GM12874 (cell line): Measurements from ENCODE around the gene LRP2BP.

Experiments
- TF ChIP-seq, protein P1 (sequence below): IDR thresholded peaks from 2 replicates; pipeline ENCODE4 v1.5.1; 2011; ENCODE audit warnings: low read depth, mild to moderate bottlenecking, control low read depth, low read length, moderate library complexity; ENCODE audit not compliant: insufficient read depth

LRP2BP gene

DNA sequence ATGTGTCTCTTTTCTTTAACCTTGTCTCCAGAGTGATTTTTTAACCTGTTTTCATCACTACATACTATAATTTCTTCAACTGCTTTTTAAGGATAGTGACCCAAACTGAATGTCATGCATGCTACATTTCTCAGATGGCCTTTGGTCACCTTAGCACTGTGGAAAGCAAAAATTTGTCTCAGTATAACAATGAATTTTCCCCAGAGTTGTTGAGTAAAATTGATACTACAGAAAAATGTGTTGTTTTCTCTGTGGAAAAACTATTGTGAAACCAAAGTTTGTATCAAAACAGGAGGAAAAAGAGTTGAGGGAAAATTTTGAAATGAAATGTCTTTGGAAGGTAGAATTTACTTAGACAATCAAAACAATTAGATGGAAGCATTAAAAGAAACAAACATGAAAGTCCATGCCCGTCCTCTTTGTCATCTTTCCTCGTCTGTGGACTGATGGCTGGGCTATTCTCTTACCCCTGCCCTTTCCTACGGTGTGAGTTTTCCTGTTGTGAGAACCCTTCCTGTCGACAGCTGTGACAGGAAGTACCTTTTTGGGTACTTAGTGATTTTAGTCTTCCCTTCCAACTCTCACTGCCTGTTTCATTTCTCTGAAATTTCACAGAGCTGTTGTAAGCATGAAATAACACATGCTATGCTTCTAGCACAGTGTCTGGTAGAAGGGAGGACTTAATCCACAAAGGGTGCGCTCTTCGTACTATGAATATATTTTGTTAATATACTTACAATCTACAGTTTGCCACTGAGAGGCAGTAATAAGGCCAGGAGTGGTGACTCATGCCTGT, 50.8 kb downstream of the LRP2BP start:
- TF ChIP-seq, protein P1, sequence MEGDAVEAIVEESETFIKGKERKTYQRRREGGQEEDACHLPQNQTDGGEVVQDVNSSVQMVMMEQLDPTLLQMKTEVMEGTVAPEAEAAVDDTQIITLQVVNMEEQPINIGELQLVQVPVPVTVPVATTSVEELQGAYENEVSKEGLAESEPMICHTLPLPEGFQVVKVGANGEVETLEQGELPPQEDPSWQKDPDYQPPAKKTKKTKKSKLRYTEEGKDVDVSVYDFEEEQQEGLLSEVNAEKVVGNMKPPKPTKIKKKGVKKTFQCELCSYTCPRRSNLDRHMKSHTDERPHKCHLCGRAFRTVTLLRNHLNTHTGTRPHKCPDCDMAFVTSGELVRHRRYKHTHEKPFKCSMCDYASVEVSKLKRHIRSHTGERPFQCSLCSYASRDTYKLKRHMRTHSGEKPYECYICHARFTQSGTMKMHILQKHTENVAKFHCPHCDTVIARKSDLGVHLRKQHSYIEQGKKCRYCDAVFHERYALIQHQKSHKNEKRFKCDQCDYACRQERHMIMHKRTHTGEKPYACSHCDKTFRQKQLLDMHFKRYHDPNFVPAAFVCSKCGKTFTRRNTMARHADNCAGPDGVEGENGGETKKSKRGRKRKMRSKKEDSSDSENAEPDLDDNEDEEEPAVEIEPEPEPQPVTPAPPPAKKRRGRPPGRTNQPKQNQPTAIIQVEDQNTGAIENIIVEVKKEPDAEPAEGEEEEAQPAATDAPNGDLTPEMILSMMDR: no peak

DNA sequence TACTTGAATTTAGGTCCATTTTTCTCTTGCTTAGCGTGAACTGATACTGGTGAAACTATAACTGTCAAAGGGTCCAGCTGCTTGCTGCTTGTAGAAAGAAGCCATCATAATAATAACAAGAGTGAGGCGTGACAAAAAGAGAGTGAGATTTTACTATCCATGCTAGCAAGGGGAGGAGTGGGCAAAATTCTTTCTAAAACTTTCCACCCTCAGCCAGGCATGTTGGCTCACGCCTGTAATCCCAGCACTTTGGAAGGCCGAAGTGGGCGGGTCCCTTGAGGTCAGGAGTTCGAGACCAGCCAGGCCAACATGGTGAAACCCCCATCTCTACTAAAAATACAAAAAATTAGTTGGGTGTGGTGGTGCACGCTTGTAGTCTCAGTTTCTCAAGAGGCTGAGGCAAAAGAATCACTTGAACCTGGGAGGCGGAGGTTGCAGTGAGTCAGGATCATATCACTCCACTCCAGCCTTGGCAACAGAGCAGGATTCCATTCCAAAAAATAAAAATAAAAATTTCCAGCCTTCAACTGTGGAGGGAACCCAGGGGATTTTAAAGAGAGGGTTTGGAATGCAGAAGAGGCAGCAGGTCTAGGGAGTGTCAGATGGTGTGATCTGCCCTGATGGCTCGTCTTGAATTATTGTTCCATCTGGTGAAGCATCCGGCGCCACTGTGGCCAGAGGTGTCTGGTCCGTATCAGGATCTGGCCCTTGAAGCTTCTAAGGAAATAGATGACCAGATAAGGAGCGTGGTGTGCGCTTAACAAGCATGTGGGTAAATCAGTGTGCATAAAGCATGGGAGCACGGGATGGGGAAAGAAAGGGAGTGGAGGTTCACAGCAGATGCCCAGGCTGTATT, 51.8 kb downstream of the LRP2BP start:
- TF ChIP-seq, protein P1: no peak

DNA sequence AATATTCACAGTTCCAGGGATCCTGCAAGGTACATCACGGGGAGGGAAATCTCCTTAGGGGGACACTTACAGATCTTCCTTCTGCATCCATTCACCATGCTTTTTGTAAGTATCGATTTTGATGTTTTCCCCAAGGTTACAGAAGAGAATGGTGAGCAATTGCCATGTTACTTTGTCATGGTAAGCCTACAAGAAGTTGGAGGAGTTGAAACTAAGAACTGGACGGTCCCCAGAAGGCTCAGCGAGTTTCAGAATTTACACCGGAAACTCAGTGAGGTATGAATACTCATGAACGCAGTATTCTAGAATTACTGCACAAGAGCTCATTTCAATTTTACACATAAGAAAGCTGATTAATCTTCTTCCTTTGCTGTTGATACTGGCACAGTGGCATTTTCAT, 53.9 kb downstream of the LRP2BP start:
- TF ChIP-seq, protein P1: no peak

DNA sequence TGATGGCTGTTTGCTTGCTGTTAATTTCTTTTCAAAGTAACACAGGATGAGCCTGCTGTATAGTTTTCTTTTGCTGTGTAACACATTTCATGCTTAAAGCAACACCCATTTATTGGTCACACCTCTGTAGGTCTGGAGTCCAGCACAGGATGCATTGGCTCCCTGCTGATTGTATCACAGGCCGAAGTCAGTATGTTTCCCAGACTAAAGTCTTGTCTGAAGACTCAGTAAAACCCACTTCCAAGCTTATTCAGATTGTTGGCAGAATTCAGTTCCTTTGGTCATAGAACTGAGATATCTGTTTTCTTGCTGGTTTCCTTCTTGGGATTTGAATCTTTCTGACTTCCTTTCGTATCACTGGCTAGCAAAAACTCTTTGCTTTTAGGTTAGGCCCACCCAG, 54.3 kb downstream of the LRP2BP start:
- TF ChIP-seq, protein P1: no peak

DNA sequence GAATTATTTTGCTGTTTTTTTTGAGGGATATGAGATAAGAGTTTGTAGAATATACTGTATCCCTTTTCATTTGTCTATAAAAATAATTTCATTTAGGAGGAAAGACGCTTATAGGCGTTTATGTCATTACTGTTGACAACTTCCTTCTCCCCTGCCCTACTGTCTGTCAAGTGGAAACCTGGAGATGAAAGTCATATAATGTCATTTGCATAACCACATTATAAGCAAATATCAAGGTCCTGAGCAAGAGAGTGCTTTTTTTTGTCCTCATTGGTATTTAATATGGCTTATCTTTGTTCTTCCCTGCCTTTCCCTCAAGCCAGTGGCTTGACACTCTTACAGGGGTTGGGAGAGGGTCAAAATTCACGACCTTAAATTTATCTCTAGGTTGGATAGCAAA, 55.8 kb downstream of the LRP2BP start:
- TF ChIP-seq, protein P1: no peak

DNA sequence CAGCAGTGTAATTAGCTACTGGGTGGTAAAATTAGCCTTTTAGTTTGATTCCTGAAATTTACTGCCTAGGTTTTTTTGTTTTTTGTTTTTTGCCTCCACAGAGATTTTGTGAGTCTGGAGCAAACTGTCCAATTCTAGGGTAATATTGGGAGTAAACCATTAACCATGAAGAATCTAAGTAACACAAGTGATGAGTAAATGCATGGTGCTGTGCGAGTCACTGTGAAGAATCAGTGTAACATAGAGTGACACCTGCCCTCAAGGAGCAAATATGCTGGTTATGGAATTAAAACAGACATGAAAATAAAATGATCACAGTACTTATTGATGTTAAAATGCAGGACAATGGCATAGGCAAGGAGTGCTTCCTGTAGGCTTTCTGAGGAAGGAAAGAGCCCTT, 60.1 kb downstream of the LRP2BP start:
- TF ChIP-seq, protein P1: no peak

DNA sequence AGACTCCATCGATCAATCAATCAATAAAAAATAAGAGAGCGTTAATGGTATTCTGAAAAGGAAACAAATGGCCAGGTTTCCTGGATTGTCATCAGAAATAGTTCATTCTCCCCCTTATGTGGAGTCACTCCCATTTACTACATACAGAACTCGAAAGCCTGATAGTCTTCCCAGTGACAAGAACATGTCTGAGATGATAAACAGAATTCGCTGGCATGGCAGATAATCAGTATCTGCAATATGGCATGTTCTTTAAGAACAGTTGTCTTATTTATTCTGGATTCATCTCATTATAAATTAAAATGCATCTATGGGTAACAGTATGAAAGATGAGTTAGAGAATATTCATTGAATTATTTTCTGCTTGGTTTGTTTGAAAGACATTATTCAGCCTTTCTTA, 61.4 kb downstream of the LRP2BP start:
- TF ChIP-seq, protein P1: no peak
